Measurements from ENCODE around the gene PDGFB. TPM values are rescaled to one million over a fixed set of nuclear protein-coding genes. Genes with fewer than 3 reads are reported as not detected.

The PDGFB gene
- total RNA-seq, 1 experiment from 2014 or later: 78.0 TPM

- peak overlapping the region; percentile 97 for H3K27ac ChIP-seq (ENCODE audit: low read length)
- BruUV-seq (replicated peaks): no TSS peak
- in situ Hi-C loops (cut with HindIII; ENCODE audit: low pct_unique_long_range_greater_than_20kb, low sequenced_read_pairs): no loop called here
Measured at GRCh38 chr22:39177791-39178190, 67.0 kb downstream of the PDGFB start.

DNA sequence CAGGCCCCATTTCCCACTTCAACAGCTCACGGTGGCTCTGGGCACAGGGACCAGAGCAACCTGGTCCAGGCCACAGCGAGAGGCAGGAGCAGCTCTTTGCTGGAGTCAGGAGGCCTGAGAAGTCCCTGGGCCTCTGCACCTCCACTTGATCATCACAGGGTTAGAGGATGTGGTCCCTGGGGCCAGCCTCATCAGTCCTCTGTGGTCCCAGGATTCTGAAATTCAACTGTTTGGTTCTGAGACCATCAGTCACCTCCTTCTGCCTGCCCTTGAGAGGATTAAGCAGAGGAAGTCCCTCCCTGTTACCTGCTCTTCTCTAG is 67.4 kb downstream of the PDGFB start:
- ChIA-PET CTCF (no interaction called here), POLR2A (interaction anchor here (0.5 kb wide), 1 partner anchor 9 kb away, joined by 5 read pairs; no protein-coding TSS in a partner anchor)
- in situ Hi-C loops (cut with HindIII; ENCODE audit: low pct_unique_long_range_greater_than_20kb, low sequenced_read_pairs): no loop called here
- ATAC-seq: peak; percentile 9; the same call in 1 of the 2 replicates
- DNase-seq (ENCODE audit: low read depth, low spot score): no peak
- peaks cover 51% of the 10 kb centered on the region for H3K4me1 ChIP-seq (ENCODE audit: control insufficient read depth, insufficient read depth, low read length)
- intact Hi-C loops (cut with micrococcal nuclease; ENCODE audit: unreplicated experiment): no loop called here
- H3K27me3 ChIP-seq (ENCODE audit: control insufficient read depth, insufficient read depth, low read length): no peaks in the 10 kb centered on the region
- peak overlapping the region; percentile 97 for H3K27ac ChIP-seq (ENCODE audit: low read length)
- no peaks in the 10 kb centered on the region; the same call in 1 of the 2 replicates for H3K9me3 ChIP-seq (ENCODE audit: control insufficient read depth, insufficient read depth, low read depth, low read length)
- TF ChIP-seq SIN3A (IDR thresholded peaks at IDR 0.05; ENCODE audit: borderline replicate concordance, insufficient read depth, low read depth, low read length) (no peak), TCF7L2 (IDR thresholded peaks at IDR 0.05; ENCODE audit: low read depth, low read length) (no peak), POLR2AphosphoS5 (IDR thresholded peaks at IDR 0.05; ENCODE audit: low read depth, low read length) (no peak)
- TF ChIP-seq, protein P1, sequence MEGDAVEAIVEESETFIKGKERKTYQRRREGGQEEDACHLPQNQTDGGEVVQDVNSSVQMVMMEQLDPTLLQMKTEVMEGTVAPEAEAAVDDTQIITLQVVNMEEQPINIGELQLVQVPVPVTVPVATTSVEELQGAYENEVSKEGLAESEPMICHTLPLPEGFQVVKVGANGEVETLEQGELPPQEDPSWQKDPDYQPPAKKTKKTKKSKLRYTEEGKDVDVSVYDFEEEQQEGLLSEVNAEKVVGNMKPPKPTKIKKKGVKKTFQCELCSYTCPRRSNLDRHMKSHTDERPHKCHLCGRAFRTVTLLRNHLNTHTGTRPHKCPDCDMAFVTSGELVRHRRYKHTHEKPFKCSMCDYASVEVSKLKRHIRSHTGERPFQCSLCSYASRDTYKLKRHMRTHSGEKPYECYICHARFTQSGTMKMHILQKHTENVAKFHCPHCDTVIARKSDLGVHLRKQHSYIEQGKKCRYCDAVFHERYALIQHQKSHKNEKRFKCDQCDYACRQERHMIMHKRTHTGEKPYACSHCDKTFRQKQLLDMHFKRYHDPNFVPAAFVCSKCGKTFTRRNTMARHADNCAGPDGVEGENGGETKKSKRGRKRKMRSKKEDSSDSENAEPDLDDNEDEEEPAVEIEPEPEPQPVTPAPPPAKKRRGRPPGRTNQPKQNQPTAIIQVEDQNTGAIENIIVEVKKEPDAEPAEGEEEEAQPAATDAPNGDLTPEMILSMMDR (IDR thresholded peaks at IDR 0.05): no peak
- TF ChIP-seq, protein P2, sequence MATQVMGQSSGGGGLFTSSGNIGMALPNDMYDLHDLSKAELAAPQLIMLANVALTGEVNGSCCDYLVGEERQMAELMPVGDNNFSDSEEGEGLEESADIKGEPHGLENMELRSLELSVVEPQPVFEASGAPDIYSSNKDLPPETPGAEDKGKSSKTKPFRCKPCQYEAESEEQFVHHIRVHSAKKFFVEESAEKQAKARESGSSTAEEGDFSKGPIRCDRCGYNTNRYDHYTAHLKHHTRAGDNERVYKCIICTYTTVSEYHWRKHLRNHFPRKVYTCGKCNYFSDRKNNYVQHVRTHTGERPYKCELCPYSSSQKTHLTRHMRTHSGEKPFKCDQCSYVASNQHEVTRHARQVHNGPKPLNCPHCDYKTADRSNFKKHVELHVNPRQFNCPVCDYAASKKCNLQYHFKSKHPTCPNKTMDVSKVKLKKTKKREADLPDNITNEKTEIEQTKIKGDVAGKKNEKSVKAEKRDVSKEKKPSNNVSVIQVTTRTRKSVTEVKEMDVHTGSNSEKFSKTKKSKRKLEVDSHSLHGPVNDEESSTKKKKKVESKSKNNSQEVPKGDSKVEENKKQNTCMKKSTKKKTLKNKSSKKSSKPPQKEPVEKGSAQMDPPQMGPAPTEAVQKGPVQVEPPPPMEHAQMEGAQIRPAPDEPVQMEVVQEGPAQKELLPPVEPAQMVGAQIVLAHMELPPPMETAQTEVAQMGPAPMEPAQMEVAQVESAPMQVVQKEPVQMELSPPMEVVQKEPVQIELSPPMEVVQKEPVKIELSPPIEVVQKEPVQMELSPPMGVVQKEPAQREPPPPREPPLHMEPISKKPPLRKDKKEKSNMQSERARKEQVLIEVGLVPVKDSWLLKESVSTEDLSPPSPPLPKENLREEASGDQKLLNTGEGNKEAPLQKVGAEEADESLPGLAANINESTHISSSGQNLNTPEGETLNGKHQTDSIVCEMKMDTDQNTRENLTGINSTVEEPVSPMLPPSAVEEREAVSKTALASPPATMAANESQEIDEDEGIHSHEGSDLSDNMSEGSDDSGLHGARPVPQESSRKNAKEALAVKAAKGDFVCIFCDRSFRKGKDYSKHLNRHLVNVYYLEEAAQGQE (IDR thresholded peaks at IDR 0.05; ENCODE audit: insufficient read depth in 1 of 2, low read depth in 2 of 2, low read length in 1 of 2): no peak
- no peaks in the 10 kb centered on the region for H3K36me3 ChIP-seq (ENCODE audit: control insufficient read depth, insufficient read depth, low read length)
- H3K4me3 ChIP-seq (ENCODE audit: low read depth in 2 of 2, low read length in 2 of 2): no peak overlapping the region
- no TSS peak for BruUV-seq (replicated peaks)

More at GRCh38 chr22:39177791-39178190, 67.0 kb downstream of the PDGFB start:
- Histone ChIP-seq H3K4me1 (ENCODE audit: control insufficient read depth, insufficient read depth, low read length) (peaks cover 48% of the 10 kb centered on the region), H3K27me3 (ENCODE audit: control insufficient read depth, insufficient read depth, low read length) (no peaks in the 10 kb centered on the region), H3K4me3 (ENCODE audit: low read depth in 2 of 2, low read length in 2 of 2) (no peak overlapping the region), H3K9me3 (ENCODE audit: control insufficient read depth, insufficient read depth, low read depth, low read length) (no peaks in the 10 kb centered on the region; the same call in 1 of the 2 replicates), H3K36me3 (ENCODE audit: control insufficient read depth, insufficient read depth, low read length) (no peaks in the 10 kb centered on the region)
- CTCF ChIA-PET: no interaction called here
- no peak for ATAC-seq
- no peak for DNase-seq (ENCODE audit: low read depth, low spot score)
- POLR2A ChIA-PET: interaction anchor here (0.5 kb wide), 1 partner anchor 9 kb away, joined by 5 read pairs; no protein-coding TSS in a partner anchor
- intact Hi-C loops (cut with micrococcal nuclease; ENCODE audit: unreplicated experiment): no loop called here
- TF ChIP-seq TCF7L2 (IDR thresholded peaks at IDR 0.05; ENCODE audit: low read depth, low read length) (no peak), SIN3A (IDR thresholded peaks at IDR 0.05; ENCODE audit: borderline replicate concordance, insufficient read depth, low read depth, low read length) (no peak), POLR2AphosphoS5 (IDR thresholded peaks at IDR 0.05; ENCODE audit: low read depth, low read length) (no peak)
- TF ChIP-seq, protein P2 (IDR thresholded peaks at IDR 0.05; ENCODE audit: insufficient read depth in 1 of 2, low read depth in 2 of 2, low read length in 1 of 2): no peak
- TF ChIP-seq, protein P1 (IDR thresholded peaks at IDR 0.05): no peak
